WTC11 (cell line): Measurements from ENCODE around the gene LTBP2. TPM values are rescaled to one million over a fixed set of nuclear protein-coding genes. Genes with fewer than 3 reads are reported as not detected.

Experiments used
- ATAC-seq: fragments of 200-7000 bp; cut with Tn5 transposase; 2 replicates; pipeline ENCODE4 v1.10.0; 2021; ENCODE audit warnings: mild to moderate bottlenecking, moderate library complexity
- CTCF ChIA-PET: fragments of 300-600 bp; sonication (Branson Sonifier 250); formaldehyde crosslinking; loops from one replicate; lab custom pipeline; 2021; ENCODE audit warnings: antibody characterized with exemption; lab: Charles Lee
- POLR2A ChIA-PET: fragments of 350-600 bp; sonication (Branson Sonifier 250); formaldehyde crosslinking; loops from one replicate; lab custom pipeline; 2021; ENCODE audit warnings: antibody characterized with exemption; lab: Charles Lee
- DNase-seq: peaks from one replicate; pipeline ENCODE4 v3.0.0; 2021; ENCODE audit warnings: low spot score
- H3K27ac Mint-ChIP-seq: 2 replicates; pipeline ENCODE4 v1.8.0; 2021; ENCODE audit warnings: mixed read lengths
- H3K27me3 Mint-ChIP-seq: 2 replicates; pipeline ENCODE4 v1.8.0; 2021; ENCODE audit warnings: low read depth, mild to moderate bottlenecking, moderate library complexity, mixed read lengths
- H3K36me3 Mint-ChIP-seq: 2 replicates; pipeline ENCODE4 v1.8.0; 2021; ENCODE audit warnings: mixed read lengths
- H3K4me1 Mint-ChIP-seq: 2 replicates; pipeline ENCODE4 v1.8.0; 2022; ENCODE audit warnings: mixed read lengths
- H3K4me3 Mint-ChIP-seq: 2 replicates; pipeline ENCODE4 v1.8.0; 2021; ENCODE audit warnings: mild to moderate bottlenecking, moderate library complexity, mixed read lengths
- H3K9me3 Mint-ChIP-seq: 2 replicates; pipeline ENCODE4 v1.8.0; 2021; ENCODE audit warnings: mixed read lengths
- ARID4B ChIP-seq: sonication (generic); formaldehyde crosslinking; IDR thresholded peaks from 2 replicates; pipeline ENCODE4 v1.8.0; 2023; ENCODE audit warnings: missing genetic modification reagents, mild to moderate bottlenecking, borderline replicate concordance
- ATF3 ChIP-seq: sonication (generic); formaldehyde crosslinking; conservative IDR thresholded peaks from 2 replicates; pipeline ENCODE4 v1.8.1; 2022; ENCODE audit warnings: mild to moderate bottlenecking, missing genetic modification reagents
- ATF6 ChIP-seq: sonication (generic); formaldehyde crosslinking; IDR thresholded peaks from 2 replicates; pipeline ENCODE4 v1.8.1; 2023; ENCODE audit warnings: mild to moderate bottlenecking, missing genetic modification reagents
- EMX1 ChIP-seq: fragments of 250-450 bp; sonication (Bioruptor Pico); IDR thresholded peaks from 2 replicates; pipeline ENCODE4 v1.8.0; 2021; ENCODE audit warnings: mild to moderate bottlenecking
- FOXJ3 ChIP-seq: sonication (generic); formaldehyde crosslinking; IDR thresholded peaks from 2 replicates; pipeline ENCODE4 v1.9.0; 2021; ENCODE audit warnings: missing genetic modification reagents, mild to moderate bottlenecking, borderline replicate concordance
- HMGA2 ChIP-seq: fragments of 250-450 bp; sonication (Bioruptor Pico); IDR thresholded peaks from 2 replicates; pipeline ENCODE4 v1.4.0; 2021; ENCODE audit warnings: mild to moderate bottlenecking, moderate library complexity
- KAT7 ChIP-seq: sonication (generic); formaldehyde crosslinking; IDR thresholded peaks from 2 replicates; pipeline ENCODE4 v1.8.1; 2023; ENCODE audit warnings: missing genetic modification reagents, mild to moderate bottlenecking, borderline replicate concordance
- NFE2L1 ChIP-seq: sonication (generic); formaldehyde crosslinking; IDR thresholded peaks from 2 replicates; pipeline ENCODE4 v1.8.1; 2023; ENCODE audit warnings: missing genetic modification reagents
- NFYB ChIP-seq: sonication (generic); formaldehyde crosslinking; conservative IDR thresholded peaks from 2 replicates; pipeline ENCODE4 v1.8.0; 2022; ENCODE audit warnings: low read depth, missing genetic modification reagents
- TCF7 ChIP-seq: sonication (generic); formaldehyde crosslinking; IDR thresholded peaks from 2 replicates; pipeline ENCODE4 v1.8.0; 2022; ENCODE audit warnings: mild to moderate bottlenecking, low read depth, missing genetic modification reagents, moderate library complexity
- TEAD4 ChIP-seq: sonication (generic); formaldehyde crosslinking; IDR thresholded peaks from 2 replicates; pipeline ENCODE4 v1.8.0; 2022; ENCODE audit warnings: mild to moderate bottlenecking, missing genetic modification reagents
- ZNF281 ChIP-seq: sonication (generic); formaldehyde crosslinking; IDR thresholded peaks from 2 replicates; pipeline ENCODE4 v1.8.0; 2023; ENCODE audit warnings: mild to moderate bottlenecking, missing genetic modification reagents
- ZNF317 ChIP-seq: sonication (generic); formaldehyde crosslinking; IDR thresholded peaks from 2 replicates; pipeline ENCODE4 v1.8.1; 2023; ENCODE audit warnings: low read depth, mild to moderate bottlenecking, moderate library complexity, missing genetic modification reagents, borderline replicate concordance
- ZNF423 ChIP-seq: fragments of 250-450 bp; sonication (Bioruptor Pico); IDR thresholded peaks from 2 replicates; pipeline ENCODE4 v2.1.2; 2022; ENCODE audit warnings: mild to moderate bottlenecking, moderate library complexity
- total RNA-seq: library from RNA; stranded (reverse); gene quantifications from 3 replicates; pipeline ENCODE4 v1.2.3, GENCODE V29; 2021

The LTBP2 gene
- total RNA-seq, 1 experiment from 2014 or later, result 1.2 TPM

GRCh38 chr14:74589291-74589879 is 22.7 kb downstream of the LTBP2 start (continued):
- no peak for TF ChIP-seq ARID4B
- TF ChIP-seq NFYB, result no peak
- TF ChIP-seq KAT7 (CRISPR knock-in tag), result no peak
- TF ChIP-seq EMX1 (CRISPR knock-in tag), result no peak
- TF ChIP-seq HMGA2, result no peak
- no peak for TF ChIP-seq ZNF317 (CRISPR knock-in tag)
- TF ChIP-seq ATF6, result no peak
- TF ChIP-seq FOXJ3, result no peak
- no peak for TF ChIP-seq ATF3 (CRISPR knock-in tag)

DNA sequence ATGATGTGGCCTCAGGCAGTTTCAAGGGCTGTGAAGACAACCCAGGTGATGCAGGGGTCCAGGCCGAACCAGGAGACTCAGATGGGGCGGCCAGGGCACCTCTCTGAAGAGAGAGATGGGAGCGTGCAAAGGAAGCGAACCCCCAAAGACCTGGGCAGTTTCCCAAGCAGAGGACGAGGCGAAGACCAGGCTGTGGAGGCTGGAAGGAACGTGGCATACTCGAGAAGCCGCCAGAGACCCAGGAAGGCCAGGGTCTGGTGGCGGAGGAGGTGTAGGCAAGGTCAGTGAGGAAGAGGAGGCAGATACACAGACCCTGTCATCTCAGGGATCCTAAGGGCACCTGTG is 24.7 kb downstream of the LTBP2 start:
- no peak for TF ChIP-seq NFE2L1 (CRISPR knock-in tag)
- Mint-ChIP-seq H3K27ac (no peak overlapping the region), H3K4me1 (peaks cover 5% of the 10 kb centered on the region; the same call in 1 of the 2 replicates), H3K27me3 (no peaks in the 10 kb centered on the region), H3K36me3 (no peaks in the 10 kb centered on the region), H3K4me3 (no peak overlapping the region), H3K9me3 (no peaks in the 10 kb centered on the region)
- ChIA-PET POLR2A (no interaction called here), CTCF (interaction anchor here (1.0 to 6.4 kb wide), 2 partner anchors 14 to 60 kb away, joined by 3 to 50 read pairs; no protein-coding TSS in a partner anchor)
- no peak for DNase-seq
- no peak for ATAC-seq

DNA sequence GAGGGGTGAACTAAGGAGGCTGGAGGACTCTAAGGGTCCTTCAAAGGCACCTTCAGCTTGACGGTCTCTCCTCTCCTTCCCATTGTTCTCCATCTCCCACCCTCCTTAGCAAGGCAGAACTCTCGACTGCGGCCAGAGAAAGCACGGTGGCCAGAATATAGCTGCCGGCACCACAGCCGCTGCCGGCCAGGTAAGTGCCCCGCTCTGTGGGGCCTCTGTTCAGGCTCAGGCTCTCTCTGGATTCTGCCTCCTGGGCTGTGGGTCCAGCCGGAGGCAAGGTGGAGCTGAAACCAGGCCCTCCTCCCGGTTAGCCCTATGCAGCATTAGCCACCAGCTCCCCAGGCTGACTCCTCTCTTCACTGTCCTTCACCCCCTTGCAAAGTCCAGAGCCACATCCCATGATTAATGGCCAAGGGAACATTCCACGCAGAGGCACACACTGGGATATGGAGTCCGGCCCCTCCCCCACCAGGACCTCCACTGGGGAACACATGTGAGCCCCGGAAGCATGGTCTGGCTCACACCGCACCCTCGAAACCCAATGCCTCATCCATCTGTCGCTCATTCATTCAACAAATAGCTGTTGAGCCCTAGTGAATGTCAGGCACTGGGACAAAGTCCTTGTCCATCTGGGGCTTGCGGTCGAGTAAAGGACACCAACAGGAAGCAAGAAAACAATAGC is 25.2 kb downstream of the LTBP2 start:
- Mint-ChIP-seq H3K27ac (no peak overlapping the region), H3K27me3 (no peaks in the 10 kb centered on the region), H3K4me1 (peaks cover 5% of the 10 kb centered on the region; the same call in 1 of the 2 replicates), H3K36me3 (no peaks in the 10 kb centered on the region), H3K9me3 (no peaks in the 10 kb centered on the region), H3K4me3 (no peak overlapping the region)
- ChIA-PET POLR2A (no interaction called here), CTCF (interaction anchor here (0.9 to 6.4 kb wide), 3 partner anchors 13 to 60 kb away, joined by 3 to 50 read pairs (median 3); no protein-coding TSS in a partner anchor)
- no peak for DNase-seq
- ATAC-seq, result no peak
- TF ChIP-seq TCF7 (CRISPR knock-in tag) (no peak), ZNF423 (no peak), TEAD4 (CRISPR knock-in tag) (no peak), KAT7 (CRISPR knock-in tag) (no peak), ZNF281 (no peak)
